ENCODE measurements around the gene CCNL2.
"Not testable (repeated sequence)": the region's sequence is repeated elsewhere in the genome, so short reads cannot be mapped to it uniquely, and the experiment has no call there.

CCNL2 gene

DNA sequence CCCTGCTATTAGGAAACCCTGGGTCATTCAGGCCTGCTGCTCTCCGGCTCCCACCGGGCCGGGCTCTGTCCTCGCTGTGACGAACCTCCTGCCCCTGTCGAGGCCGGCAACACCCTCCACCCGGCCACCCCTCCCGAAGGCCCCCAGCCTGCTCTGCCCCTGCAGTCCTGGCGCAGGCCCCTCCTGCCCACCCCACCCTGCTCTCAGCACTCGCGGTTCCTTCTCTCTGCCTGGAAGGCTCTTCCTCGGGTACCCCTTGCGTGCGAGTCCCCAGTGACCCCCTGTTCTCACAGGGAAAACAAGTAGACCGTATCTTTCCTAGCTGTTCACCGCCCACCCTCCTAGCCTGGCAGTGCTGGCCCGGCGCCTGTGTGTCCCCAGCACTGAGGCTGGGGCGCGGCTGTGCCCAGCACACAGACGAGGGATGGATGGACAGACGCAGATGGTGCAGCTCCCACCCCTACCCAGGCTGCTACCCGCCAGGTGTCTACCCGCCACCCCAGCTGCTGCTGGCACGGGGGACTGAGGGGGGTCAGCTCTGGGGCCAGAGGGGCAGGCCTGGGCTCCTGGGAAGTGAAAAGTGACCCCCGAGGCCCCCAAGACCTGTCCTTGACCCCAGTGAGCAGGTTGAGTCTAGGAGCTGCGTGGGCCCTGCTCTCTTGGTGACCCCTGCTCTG, 33.3 kb upstream of the CCNL2 start:
- no peak for DNase-seq (ENCODE audit: low read depth in 2 of 2)

DNA sequence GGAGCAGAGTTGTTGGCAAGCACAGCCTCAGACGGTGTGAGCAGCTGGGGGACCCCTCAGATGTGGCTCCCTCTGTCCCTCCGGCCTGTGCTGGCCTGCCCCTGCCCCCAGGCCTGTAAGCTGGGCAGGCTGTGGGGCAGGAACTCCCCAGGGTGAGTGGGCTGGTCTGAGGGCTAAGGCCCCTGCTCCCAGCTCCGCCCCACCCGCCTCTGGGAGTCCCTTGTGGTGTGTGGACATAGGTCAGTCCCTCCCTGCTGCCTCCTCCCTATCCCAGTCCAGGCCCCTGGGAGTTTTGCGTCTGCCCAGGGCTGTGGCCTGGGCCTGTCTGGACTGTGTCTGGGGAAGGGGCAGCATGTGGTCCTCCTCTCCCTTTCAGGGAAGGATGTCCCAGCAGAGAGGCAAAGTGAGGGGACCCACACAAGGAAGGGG, 32.7 kb upstream of the CCNL2 start:
- DNase-seq (ENCODE audit: low read depth in 2 of 2), result no peak

GRCh38 chr1:1430992-1431844, 32.1 kb upstream of the CCNL2 start:
- no peak for DNase-seq (ENCODE audit: low read depth in 2 of 2)

- DNase-seq (ENCODE audit: low read depth in 2 of 2), result no peak
Observed at GRCh38 chr1:1430114-1430982, 31.2 kb upstream of the CCNL2 start.

GRCh38 chr1:1429671-1430073, 30.5 kb upstream of the CCNL2 start:
- no peak for DNase-seq (ENCODE audit: low read depth in 2 of 2)

GRCh38 chr1:1428967-1429366, 29.8 kb upstream of the CCNL2 start:
- not testable (repeated sequence) for DNase-seq (ENCODE audit: low read depth in 2 of 2)

DNA sequence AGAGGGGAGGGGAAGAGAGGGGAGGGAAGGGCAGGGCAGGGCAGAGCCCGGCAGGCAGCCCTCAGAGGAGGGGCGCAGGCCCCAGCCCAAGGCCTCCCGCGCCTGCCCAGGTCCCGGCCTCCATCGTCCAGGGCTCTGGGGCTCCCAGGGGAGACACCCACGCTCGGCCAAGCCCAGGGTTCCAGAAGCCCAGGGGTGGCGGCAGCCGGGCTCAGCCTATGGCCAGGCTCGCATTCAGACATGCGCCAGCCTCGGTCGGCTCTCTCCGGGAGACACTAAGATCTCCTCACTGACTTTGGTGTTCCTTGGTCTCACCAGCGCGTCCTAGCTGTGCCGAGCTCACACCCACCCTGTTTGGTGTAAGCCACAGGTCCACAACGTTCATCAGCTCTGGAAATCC, 29.0 kb upstream of the CCNL2 start:
- DNase-seq (ENCODE audit: low read depth in 2 of 2), result no peak

- no peak for DNase-seq (ENCODE audit: low read depth in 2 of 2)
Observed at GRCh38 chr1:1427820-1428148, 28.6 kb upstream of the CCNL2 start.

- no peak for DNase-seq (ENCODE audit: low read depth in 2 of 2)
Observed at GRCh38 chr1:1427106-1427819, 28.1 kb upstream of the CCNL2 start.

- no peak for DNase-seq (ENCODE audit: low read depth in 2 of 2)
Observed at GRCh38 chr1:1426496-1427105, 27.5 kb upstream of the CCNL2 start.

- no peak for DNase-seq (ENCODE audit: low read depth in 2 of 2)
Observed at GRCh38 chr1:1425753-1426495, 26.8 kb upstream of the CCNL2 start.

DNA sequence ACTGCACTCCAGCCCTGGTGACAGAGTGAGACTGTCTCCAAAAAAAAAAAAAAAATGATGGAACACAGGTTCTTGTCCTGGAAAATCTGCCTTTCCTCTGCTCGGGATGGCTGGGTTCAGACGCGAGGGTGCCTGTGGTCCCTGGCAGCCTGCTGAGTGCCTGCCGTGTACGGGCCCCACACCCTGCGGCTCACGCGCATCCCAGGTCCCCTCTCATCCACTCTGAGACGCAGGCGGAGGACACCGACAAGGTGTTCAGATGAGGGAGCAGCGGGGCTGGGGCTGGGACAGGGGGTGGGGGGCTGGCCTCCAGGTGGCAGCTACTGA, 26.3 kb upstream of the CCNL2 start:
- DNase-seq (ENCODE audit: low read depth in 2 of 2), result no peak

DNA sequence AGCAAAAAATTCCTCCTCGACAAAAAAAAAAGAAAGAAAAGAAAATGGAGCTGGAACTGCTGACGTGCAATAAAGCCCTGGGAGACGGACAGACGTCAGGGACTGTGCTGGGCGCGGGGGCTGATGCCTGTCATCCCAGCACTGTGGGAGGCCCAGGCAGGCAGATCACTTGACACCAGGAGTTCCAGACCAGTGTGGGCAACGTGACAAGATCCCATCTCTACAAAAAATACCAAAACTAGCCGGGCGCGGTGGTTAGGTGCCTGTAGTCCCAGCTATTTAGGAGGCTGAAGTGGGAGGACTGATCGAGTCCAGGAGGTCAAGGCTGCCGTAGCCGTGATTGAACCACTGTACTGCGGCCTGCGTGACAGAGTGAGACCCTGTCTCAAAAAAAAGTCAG, 25.6 kb upstream of the CCNL2 start:
- no peak for DNase-seq (ENCODE audit: low read depth in 2 of 2)

- DNase-seq (ENCODE audit: low read depth in 2 of 2), result no peak
Observed at GRCh38 chr1:1423245-1423597, 24.1 kb upstream of the CCNL2 start.

- no peak for DNase-seq (ENCODE audit: low read depth in 2 of 2)
Observed at GRCh38 chr1:1422465-1423244, 23.5 kb upstream of the CCNL2 start.

DNA sequence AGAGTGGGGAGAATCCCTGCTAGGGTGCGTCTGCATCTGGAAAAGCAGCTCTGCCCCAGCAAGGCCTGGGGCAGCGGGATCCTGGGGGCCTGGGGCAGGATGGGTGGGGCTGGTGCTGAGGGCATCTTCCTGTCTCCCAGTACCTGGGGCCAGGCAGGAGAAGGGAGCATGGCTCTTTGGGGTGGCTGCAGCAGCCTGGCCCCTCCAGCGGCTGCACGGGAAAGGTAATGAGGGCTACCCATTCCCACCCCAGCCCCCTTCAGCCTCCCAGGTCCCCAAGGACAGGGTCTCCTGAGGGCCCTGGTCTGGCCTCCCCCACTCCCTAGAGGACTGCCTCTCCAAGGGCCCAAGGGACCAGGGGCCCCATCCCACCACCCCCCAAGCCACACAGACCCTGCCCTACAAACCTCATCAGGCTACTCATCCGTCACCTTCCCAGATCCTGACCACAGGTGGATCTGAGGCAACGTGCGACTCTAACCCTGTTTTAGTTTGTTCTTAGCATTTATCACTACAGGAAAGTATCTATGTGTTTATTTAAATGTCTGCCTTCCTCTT, 22.9 kb upstream of the CCNL2 start:
- no peak for DNase-seq (ENCODE audit: low read depth in 2 of 2)

GRCh38 chr1:1421147-1421906, 22.2 kb upstream of the CCNL2 start, which contains the start of gene ANKRD65:
TSS of gene ANKRD65 (minus strand) at chr1:1421276. CDS start at chr1:1421005, 271 bp downstream.
- DNase-seq (ENCODE audit: low read depth in 2 of 2), result no peak

DNA sequence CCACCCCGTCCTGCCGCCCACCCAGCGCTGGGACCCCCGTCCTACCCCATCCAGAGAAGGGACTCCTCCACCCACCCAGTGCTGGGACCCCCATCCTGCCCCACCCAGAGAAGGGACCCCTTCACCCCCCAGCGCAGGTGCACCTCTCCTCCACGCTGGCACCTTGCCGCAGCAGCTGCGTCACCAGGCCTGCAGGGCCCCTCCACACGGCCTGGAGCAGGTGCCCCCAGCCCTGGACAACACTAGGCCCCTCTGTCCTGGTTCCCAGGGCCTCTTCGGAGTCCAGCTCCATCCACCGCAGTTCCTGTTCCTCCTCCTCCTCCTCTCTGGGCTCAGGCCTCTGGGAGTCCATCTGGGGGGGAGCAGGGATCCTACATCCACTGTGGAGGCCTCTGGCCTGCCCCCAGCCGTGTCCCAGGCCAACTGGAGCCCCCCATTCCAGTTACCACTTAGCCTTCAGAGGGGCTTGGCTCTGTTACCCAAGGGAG, 21.6 kb upstream of the CCNL2 start:
- no peak for DNase-seq (ENCODE audit: low read depth in 2 of 2)

All from stimulated activated CD4-positive, alpha-beta T cell treated with anti-CD3 and anti-CD28 coated beads, Interleukin-4, amount 100 ng/mL, for 48 hours (primary cell).